HG03095 (cell line): Measurements from ENCODE around the gene PPP6R1.
"Not testable (repeated sequence)": the region's sequence is repeated elsewhere in the genome, so short reads cannot be mapped to it uniquely, and the experiment has no call there.

Experiments
- ATAC-seq: cut with Tn5 transposase; IDR thresholded peaks from one replicate; pipeline ENCODE4 v1.9.1; 2021; ENCODE audit warnings: moderate library complexity; ENCODE audit not compliant: unreplicated experiment

The PPP6R1 gene

DNA sequence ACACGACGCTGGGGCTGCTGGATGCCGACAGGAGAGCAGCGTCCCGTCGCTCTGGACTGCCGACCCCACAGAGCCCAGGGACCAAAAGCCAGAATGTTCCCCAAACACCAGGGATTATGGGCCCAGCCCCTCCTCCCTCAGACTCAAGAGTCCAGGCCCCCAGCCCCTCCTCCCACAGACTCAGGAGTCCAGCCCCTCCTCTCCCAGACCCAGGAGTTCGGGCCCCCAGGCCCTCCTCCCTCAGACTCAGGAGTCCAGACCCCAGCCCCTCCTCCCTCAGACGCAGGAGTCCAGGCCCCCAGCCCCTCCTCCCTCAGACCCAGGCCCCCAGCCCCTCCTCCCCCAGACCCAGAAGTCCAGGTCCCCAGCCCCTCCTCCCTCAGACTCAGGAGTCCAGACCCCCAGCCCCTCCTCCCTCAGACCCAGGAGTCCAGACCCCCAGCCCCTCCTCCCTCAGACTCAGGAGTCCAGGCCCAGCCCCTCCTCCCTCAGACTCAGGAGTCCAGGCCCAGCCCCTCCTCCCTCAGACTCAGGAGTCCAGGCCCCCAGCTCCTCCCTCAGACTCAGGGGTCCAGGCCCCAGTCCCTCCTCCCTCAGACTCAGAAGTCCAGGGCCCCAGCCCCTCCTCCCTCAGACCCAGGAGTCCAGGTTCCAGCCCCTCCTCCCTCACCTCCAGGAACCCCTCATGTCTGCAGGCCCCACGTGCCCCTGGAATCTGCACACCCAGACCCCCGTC is 34.0 kb downstream of the PPP6R1 start:
- ATAC-seq, result not testable (repeated sequence)

DNA sequence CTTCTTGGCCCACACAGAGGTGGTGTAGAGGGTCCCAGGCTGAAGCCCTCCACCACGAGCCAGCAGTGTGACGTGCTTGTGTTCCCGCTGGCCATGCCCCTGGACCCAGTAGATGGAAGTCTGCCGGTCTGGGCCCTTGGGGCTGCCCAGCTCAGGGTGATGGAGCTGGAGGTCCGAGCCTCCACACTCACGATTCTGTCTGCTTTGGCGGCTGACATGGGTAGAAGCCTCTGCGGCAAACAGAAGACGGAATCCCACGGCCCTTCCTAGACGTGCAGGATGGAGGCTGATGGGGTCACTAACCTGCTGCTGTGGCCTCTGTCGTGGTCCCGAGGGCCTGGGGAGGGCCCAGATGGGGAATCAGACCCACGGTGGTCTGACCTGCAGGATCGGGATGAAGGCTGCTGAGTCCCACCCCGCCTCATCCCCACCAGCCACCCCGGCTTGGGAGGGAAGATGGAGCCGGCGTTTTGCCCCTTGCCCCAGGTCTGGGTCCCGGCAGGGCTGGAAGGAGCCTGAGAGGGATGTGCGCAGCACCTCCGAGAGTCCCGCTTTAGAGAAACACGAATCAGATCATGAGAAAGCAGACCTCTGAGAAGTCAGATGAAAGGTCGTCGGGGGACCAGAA is 34.7 kb downstream of the PPP6R1 start:
- ATAC-seq, result no peak

DNA sequence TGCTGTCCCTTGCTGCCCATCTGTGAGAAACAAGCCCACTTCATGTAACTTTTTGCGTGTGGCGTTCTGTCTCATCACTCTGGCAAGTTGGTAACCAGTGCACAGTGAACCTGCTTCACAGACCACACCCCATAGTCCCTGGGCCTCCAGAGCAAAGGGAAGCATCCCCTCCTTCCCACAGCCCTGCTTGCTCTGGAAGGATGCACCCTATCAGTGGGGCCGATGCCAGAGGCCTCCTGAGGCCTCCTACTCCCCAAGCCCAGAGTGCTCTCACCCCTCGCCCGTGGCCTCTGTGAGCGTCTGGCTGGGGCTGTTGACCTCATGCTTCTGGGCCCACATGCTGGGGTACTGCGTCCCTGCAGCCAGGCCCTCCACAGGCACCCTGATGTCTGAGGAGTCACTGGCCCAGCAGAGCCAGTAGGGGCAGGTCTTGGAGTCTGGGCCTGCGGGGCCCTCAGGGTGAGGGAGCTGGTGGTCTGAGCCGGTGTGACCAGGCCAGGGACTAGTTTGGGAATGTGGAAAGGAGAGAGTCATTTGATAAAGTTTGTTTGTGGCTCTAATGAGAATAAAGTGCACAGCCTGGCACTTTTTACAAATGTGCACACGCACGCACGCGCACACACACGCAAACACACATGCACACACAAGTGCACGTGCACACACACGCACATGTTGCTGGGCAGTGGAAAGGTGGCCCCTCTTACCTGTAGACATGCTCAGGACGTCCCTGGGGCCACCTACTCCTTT is 35.4 kb downstream of the PPP6R1 start:
- ATAC-seq, result no peak

DNA sequence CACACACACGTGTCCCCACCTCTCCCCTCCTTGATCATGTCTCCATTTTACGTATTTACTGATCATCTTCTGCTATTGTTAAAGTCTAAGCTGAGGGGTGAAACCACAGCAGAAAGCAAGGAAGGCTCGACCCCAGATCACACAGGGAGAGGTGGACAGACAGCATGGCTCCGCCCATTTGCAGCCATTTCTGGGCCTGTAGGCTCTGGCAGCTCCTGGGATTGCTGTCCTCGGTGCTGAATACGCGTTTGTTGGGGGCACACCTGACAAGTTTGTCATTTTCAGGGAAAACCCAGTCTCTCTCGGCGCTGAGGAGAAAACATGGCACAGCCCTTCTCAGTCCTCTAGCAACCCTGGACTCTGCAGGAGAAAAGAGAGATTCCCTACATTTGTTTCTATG is 38.3 kb downstream of the PPP6R1 start:
- ATAC-seq, result no peak

DNA sequence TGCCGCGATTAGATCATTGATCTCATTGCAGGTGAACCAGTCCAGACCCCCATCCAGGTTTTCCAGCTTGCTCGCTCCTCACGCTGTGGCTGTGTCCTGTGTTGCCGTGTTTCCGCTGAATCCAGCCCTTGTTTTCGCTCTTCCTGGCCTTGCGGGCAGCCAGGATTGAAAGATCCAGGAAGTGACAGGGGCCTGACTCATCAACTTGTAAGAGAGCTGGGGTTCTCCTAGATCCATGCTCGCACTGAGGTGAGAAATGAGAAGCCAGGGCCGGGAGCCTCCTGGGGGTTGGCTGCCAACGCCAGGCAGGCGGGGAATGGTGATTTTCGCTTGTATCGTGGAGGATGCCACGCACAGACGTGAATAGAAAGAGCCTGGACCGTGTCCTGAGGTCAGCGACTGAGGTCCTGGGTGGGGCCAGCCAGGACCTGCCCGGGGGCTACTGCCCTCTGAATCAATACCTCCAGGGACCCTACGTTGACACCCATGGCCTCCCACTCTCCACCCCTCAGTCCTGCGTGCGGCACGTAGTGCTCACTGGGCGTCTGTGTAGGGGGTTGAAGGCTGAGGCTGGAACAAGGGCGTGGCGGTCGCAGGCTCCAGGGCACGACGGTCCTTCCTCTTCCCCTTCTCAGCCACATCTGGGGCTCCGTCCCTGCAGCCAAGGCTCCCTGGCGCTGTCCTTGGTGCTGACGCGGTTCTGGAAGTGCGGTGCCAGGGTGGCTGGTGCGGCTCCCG is 42.2 kb downstream of the PPP6R1 start:
- no peak for ATAC-seq

DNA sequence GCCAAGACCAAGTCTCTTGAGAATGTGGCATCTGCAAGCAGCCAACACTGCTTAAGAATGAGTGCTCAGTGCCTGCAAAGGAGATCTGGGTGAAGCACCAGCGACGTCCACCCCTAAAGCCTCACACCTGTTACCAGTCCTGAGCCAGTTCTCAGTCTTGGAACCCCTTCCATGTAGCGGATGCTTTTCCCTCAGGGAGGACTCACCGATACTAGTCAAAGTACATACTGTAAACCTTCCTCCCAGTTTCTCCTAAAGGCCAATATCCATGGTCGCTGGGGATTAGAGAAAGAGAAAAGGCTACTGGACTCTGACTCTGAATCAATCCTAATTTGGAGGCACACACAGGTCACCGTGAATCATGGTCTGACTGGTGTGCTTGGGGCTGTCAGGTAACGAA is 45.3 kb downstream of the PPP6R1 start:
- no peak for ATAC-seq

DNA sequence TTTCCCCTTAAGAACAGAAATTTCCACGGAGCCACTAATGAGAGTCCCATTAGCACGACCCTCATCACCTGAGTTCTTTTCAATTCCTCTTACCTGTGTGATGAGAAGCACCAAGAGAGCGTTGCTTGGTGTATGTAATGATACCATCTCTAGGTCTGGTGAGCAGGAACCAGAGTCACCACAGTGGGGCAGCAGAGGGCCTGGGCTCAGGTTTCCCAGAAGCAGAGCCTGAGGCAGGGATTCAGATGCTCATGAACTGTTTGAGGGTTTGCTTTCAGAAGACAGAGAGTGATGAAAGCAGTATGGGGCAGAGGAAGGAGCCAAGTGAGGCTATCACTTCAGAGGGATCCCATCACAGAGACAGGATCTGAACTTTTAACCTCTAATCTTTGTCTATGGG is 46.4 kb downstream of the PPP6R1 start:
- no peak for ATAC-seq

DNA sequence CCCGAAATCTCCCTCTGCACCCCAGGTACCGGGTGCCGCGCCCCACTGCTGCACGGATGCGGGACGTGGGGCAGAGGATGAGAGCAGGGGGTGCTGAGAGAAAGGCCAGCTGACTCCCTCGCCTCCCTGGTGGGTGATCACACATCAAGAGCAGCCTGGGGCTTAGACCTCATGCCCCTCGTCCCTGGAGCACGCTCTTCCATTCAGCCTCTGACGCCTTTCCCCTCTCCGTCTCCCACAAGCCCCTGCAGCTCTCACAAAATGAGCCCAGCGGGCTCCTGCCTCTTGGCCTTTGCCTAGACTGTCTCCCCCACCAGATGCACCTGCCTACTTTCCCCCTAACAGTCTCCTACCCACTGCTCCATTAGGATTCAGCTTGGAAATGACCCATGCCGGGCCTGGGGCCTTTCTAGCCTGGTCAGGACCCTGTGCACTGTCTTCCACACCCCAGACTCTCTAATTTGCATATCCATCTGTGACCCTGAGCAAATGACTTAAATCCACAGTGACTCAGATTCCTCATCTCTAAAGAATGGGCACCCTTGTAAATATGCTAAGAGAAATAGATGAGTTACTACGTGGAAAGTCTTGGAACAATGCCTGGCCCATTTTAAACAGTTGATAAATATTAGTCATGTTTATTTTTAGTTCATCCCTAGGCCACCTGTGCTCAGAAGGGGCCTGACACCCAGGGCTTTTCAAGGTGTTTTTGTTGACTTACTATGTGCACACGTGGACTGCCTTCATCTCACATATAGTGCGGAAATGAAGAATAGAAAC is 48.9 kb downstream of the PPP6R1 start:
- ATAC-seq, result no peak

DNA sequence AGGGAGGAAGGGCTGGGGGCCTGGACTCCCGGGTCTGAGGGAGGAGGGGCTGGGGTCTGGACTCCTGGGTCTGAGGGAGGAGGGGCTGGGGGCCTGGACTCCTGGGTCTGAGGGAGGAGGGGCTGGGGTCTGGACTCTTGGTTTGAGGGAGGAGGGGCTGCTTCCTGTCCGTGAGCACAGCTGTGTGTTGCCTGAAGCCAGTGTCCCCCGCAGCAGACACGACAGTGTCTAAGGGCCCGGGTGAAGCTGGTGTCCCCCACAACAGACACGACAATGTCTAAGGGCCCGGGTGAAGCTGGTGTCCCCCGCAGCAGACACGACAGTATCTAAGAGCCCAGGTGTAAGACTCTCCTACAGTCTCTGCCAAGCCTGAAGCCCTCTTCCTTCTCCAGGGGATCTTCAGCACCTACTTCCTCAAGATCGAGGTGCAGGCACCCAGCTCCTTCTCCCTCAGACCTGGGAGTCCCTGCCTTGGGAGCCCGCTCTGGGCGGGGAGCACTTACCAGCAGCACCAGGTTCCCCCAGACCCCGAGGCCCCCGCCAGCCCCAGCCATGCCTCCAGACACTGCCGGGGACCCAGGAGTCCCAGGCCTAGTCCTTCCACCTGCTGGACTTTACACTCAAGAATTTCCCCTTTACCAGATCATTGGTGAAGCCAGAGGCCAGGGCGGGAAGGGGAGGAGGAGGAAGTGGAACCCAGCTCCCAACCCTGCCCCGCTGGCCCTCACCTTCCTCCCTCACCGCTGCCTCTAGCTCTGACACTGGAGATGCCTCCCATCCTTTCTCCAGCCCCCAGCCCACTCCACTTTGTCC is 49.7 kb downstream of the PPP6R1 start, which contains the start of gene PTPRH:
Gene PTPRH, minus strand, starts transcription at position 622 of the 813 bp plus-strand sequence. Its CDS starts 68 bp downstream, at position 554.
- ATAC-seq, result no peak

DNA sequence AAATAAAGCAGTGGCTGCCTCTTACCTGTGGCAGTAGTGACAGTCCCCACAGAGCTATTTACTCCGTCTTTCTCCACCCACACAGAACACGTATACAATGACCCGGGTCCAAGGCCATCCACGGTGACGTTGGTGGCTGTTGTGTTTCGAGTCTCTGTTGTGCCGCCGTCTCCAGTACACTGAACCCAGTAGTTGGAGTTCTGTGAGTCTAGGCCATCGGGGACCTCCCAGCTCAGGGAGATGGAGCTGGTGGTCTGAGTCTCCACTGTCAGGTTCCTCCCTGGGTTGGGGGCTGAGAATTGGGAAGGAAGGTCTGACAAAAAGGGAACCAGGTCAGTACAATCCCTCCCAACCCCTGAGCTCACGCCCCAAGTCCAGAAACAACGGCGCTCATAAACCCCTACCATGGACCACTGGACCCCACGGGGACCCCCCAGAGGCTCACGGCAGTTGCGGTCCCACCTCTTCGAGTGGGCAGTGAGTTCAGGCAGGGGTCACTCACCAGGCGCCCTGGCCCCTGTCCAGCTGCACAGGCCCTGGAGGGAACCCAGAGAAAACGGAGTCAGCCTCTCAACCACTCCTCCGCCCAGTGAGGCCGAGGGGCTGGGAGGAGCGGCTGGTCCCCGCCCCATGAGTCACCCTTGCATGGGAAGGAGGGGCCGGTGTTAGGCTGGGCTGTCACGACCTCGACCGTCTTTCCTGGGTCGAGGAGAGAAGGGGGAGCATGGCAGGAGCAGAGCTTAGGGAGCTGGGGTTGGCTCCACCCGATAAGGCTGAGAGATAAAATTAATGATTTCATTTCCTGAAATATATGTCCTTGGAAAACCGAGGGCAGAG is 51.9 kb downstream of the PPP6R1 start:
- ATAC-seq, result no peak

DNA sequence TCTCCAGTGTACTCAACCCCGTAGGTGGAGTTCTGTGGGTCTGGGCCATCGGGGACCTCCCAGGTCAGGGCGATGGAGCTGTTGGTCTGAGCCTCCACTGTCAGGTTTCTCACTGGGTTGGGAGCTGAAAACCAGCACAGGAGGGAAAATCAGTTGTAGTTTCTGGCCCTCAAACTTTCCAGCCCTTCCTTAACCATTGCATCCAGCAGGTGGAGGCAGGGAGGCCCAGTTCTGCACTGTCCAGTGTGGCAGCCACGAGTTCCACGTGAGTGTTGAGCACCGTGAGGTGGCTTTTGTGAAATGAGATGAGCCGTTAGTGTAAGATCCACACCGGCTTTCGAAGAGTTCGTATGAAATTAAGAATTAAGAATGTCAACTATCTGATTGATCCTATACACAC is 56.6 kb downstream of the PPP6R1 start:
- not testable (repeated sequence) for ATAC-seq

DNA sequence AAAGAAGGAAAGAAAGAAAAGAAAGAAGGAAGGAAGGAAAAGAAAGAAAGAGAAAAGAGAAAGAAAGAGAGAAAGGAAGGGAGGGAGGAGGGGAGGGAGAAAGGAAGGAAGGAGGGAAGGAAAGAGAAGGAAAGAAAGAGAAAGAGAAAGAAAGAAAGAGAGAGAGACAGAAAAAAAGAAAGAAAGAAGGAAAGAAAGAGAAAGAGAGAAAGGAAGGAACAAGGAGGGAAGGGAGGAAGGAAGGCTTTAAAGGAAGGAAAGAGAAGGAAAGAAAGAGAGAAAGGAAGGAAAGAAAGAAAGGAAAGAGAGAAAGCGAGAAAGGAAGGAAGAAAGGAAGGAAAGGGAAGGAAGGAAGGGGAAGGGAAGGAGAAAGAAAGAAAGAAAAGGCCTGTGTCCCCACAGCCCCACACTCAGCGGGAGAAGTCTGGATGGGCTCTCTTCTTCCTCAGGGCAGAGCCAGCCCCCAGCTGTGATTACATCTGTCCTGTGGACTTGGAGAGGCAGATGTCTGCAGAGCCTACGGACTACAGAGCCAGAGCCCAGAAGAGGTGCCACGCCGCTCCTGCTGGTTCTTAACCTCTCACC is 59.1 kb downstream of the PPP6R1 start:
- ATAC-seq, result no peak

DNA sequence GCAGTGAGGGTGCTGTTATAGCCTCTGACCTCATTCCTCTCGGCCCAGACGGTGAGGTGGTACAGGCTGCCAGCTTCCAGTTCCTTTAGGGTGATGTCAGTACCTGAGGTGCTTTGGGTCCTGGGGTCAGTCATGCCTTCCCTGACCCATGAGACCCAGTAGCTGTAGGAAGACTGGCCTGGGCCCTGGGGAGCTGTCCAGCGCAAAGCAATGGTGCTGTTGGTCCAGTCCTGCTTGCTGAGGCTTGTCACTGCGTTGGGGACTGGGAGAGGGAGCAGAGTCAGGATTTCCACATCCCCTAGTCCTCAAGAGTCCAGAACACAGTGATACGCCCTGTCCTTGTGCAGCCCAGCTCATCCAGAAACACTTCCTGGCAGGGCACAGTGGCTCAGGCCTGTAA is 60.2 kb downstream of the PPP6R1 start:
- ATAC-seq, result no peak

DNA sequence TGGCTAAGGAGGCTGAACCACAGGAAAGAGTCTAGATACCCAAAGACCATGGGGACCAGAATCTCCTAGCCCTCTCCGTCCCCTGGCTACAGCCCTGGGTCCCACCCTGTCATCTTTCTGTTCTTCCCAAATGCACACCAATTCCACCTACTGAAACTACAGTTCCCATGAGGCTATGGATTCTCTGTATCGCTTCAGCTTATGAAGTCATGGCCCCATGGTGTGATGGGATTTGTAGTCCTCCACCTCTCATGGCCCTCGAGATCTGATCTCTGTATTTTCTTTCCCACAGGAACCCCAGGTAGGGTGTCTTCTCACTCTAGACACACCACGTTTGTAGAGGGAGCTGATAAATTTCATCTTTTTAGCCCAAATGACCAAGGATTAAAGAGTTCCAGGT is 61.3 kb downstream of the PPP6R1 start:
- no peak for ATAC-seq

DNA sequence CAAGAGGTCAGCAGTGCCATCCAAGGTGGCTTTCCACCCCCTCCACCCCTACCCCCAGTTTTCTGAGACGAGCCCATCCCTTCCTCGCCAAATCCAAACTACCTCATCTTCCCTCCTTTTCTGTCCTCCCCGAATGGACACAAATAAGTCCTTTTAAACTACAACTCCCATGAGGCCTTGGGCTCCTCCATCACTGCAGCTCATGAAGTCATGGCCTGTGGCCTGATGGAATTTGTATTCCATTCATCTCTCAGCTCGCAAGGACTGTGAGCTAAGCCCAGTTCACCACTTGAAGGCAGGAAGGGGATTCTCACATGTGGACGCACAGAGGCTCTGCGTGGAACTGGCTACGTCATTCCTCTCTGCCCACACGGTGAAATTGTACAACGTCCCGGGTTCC is 62.0 kb downstream of the PPP6R1 start:
- no peak for ATAC-seq

DNA sequence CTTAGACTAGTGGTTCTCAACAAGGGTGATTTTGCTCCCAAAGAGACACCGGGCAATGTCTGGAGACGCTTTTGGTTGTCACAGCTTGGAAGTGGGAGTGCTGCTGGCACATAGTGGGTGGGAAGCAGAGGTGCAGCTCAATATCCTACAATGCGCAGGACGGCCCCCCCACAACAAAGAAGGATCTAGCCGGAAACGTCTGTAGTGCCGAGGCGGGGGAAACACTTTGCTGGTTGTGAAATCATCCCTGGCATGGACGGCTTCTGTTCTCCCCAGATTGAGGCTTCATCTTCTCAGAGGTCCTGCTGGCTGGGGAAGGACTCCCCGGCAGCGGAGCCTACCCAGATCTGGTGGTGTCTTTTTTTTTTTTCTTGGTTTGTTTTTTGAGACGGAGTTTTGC is 65.3 kb downstream of the PPP6R1 start:
- no peak for ATAC-seq

DNA sequence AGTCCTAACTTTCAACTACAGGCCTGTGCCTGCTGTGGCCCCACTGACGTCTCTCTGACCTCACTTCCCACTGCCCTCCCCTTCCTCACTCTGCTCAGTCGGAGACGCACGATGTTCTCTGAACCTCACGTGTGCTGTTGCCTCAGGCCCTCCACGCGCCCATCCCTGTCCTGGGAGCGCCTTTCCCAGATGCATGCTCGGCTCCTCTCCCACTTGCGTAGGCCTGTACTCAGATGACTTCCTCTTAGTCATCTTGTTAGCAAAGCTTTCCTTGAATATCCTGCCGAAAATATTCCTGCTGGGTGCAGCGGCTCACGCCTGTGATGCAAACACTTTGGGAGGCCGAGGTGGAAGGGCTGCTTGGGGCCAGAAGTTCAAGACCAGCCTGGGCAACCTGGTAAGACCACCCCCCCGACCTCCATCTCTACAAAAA is 69.4 kb downstream of the PPP6R1 start:
- ATAC-seq, result no peak

DNA sequence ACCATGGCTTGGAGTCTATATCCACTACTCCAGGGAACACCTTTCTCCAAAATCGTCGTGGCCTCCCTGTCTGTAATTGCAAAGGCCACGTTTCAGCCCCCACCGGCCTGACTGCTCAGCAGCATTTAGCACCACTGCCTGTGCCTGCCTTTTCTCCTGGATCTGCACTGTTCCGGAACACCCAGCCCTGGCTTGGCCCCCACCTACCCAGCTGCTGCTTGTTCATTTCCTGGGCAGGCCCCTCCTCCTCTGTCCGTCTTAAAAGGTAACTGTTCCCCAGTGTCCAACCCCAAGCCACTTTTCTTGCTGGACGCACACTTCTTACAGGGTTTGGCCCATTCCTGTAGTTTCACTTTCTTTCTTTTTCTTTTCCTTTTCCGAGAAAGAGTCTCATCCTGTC is 70.2 kb downstream of the PPP6R1 start:
- ATAC-seq, result no peak
